ENCODE data around the gene LSM7. TPM values are rescaled to one million over a fixed set of nuclear protein-coding genes. Genes with fewer than 3 reads are reported as not detected.

The LSM7 gene
- total and polyA plus RNA-seq, 2 of the 13 experiments (the other 11 are each of a cell fraction or from before 2014, with no cell fraction given), result 140 to 205 TPM

DNA sequence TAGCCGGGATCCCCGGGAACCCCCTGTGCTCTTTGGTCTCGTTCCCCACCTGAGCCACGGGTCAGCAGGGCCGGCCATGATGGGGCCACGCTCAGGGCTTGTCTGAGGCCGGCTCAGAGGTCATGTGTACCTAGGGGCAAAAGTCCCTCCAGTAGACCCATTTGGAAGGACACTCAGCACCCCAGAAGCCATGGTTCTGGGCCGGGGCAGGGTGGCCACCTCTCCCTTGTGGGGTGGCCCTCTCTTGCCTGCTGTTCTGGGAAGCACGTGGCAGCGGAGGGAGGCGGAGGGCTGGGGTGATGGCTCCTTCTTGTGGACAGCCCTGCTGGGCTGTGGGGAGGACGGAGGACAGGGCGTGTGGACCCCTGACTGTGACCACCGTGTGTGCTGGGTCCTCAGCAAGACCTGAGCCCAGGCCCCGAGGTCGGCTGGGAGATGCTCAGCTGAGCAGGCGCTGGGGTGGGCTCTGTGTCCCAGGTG is 40.0 kb downstream of the LSM7 start (continued):
- TF ChIP-seq, protein P1, sequence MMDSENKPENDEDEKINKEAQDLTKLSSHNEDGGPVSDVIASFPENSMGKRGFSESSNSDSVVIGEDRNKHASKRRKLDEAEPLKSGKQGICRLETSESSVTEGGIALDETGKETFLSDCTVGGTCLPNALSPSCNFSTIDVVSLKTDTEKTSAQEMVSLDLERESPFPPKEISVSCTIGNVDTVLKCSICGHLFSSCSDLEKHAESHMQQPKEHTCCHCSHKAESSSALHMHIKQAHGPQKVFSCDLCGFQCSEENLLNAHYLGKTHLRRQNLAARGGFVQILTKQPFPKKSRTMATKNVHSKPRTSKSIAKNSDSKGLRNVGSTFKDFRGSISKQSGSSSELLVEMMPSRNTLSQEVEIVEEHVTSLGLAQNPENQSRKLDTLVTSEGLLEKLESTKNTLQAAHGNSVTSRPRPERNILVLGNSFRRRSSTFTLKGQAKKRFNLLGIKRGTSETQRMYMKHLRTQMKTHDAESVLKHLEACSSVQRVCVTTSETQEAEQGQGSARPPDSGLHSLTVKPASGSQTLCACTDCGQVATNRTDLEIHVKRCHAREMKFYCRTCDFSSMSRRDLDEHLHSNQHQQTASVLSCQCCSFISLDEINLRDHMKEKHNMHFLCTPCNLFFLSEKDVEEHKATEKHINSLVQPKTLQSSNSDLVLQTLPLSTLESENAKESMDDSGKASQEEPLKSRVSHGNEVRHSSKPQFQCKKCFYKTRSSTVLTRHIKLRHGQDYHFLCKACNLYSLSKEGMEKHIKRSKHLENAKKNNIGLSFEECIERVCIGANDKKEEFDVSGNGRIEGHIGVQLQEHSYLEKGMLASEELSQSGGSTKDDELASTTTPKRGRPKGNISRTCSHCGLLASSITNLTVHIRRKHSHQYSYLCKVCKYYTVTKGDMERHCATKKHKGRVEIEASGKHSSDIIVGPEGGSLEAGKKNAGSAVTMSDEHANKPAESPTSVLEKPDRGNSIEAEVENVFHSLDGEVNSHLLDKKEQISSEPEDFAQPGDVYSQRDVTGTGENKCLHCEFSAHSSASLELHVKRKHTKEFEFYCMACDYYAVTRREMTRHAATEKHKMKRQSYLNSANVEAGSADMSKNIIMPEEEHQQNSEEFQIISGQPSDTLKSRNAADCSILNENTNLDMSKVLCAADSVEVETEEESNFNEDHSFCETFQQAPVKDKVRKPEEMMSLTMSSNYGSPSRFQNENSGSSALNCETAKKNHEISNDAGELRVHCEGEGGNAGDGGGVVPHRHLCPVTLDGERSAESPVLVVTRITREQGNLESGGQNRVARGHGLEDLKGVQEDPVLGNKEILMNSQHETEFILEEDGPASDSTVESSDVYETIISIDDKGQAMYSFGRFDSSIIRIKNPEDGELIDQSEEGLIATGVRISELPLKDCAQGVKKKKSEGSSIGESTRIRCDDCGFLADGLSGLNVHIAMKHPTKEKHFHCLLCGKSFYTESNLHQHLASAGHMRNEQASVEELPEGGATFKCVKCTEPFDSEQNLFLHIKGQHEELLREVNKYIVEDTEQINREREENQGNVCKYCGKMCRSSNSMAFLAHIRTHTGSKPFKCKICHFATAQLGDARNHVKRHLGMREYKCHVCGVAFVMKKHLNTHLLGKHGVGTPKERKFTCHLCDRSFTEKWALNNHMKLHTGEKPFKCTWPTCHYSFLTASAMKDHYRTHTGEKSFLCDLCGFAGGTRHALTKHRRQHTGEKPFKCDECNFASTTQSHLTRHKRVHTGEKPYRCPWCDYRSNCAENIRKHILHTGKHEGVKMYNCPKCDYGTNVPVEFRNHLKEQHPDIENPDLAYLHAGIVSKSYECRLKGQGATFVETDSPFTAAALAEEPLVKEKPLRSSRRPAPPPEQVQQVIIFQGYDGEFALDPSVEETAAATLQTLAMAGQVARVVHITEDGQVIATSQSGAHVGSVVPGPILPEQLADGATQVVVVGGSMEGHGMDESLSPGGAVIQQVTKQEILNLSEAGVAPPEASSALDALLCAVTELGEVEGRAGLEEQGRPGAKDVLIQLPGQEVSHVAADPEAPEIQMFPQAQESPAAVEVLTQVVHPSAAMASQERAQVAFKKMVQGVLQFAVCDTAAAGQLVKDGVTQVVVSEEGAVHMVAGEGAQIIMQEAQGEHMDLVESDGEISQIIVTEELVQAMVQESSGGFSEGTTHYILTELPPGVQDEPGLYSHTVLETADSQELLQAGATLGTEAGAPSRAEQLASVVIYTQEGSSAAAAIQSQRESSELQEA (CRISPR knock-in tag; IDR thresholded peaks at IDR 0.05; ENCODE audit: not compliant biosample characterization), result no peak
- TF ChIP-seq ZNF572 (CRISPR knock-in tag; IDR thresholded peaks at IDR 0.05) (peak; percentile 25; the same call in 1 of the 2 replicates), CBX2 (IDR thresholded peaks at IDR 0.05; ENCODE audit: low read depth, low read length) (no peak), CBX2 (CRISPR knock-in tag; IDR thresholded peaks at IDR 0.05; ENCODE audit: low read depth) (no peak), HOXD1 (CRISPR knock-in tag; IDR thresholded peaks at IDR 0.05) (0 out of 2 replicates have a peak, but pooled peaks have one; percentile 28), HDAC2 (CRISPR knock-in tag; IDR thresholded peaks at IDR 0.05) (peak; percentile 28; the same call in 1 of the 2 replicates), DPF2 (CRISPR knock-in tag; IDR thresholded peaks at IDR 0.05; ENCODE audit: borderline replicate concordance, low read depth) (peak; percentile 35; the same call in 1 of the 2 replicates), FOXA3 (CRISPR knock-in tag; IDR thresholded peaks at IDR 0.05) (peak; percentile 45)
- TF ChIP-seq, protein P2, sequence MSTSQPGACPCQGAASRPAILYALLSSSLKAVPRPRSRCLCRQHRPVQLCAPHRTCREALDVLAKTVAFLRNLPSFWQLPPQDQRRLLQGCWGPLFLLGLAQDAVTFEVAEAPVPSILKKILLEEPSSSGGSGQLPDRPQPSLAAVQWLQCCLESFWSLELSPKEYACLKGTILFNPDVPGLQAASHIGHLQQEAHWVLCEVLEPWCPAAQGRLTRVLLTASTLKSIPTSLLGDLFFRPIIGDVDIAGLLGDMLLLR (CRISPR knock-in tag; IDR thresholded peaks at IDR 0.05), result 0 out of 2 replicates have a peak, but pooled peaks have one; percentile 6
- TF ChIP-seq, protein P3, sequence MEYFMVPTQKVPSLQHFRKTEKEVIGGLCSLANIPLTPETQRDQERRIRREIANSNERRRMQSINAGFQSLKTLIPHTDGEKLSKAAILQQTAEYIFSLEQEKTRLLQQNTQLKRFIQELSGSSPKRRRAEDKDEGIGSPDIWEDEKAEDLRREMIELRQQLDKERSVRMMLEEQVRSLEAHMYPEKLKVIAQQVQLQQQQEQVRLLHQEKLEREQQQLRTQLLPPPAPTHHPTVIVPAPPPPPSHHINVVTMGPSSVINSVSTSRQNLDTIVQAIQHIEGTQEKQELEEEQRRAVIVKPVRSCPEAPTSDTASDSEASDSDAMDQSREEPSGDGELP (IDR thresholded peaks at IDR 0.05; ENCODE audit: borderline replicate concordance, low read depth), result peak; percentile 56; the same call in 1 of the 2 replicates
- TF ChIP-seq, protein P4, sequence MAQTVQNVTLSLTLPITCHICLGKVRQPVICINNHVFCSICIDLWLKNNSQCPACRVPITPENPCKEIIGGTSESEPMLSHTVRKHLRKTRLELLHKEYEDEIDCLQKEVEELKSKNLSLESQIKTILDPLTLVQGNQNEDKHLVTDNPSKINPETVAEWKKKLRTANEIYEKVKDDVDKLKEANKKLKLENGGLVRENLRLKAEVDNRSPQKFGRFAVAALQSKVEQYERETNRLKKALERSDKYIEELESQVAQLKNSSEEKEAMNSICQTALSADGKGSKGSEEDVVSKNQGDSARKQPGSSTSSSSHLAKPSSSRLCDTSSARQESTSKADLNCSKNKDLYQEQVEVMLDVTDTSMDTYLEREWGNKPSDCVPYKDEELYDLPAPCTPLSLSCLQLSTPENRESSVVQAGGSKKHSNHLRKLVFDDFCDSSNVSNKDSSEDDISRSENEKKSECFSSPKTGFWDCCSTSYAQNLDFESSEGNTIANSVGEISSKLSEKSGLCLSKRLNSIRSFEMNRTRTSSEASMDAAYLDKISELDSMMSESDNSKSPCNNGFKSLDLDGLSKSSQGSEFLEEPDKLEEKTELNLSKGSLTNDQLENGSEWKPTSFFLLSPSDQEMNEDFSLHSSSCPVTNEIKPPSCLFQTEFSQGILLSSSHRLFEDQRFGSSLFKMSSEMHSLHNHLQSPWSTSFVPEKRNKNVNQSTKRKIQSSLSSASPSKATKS (CRISPR knock-in tag; IDR thresholded peaks at IDR 0.05), result no peak
- TF ChIP-seq, protein P5, sequence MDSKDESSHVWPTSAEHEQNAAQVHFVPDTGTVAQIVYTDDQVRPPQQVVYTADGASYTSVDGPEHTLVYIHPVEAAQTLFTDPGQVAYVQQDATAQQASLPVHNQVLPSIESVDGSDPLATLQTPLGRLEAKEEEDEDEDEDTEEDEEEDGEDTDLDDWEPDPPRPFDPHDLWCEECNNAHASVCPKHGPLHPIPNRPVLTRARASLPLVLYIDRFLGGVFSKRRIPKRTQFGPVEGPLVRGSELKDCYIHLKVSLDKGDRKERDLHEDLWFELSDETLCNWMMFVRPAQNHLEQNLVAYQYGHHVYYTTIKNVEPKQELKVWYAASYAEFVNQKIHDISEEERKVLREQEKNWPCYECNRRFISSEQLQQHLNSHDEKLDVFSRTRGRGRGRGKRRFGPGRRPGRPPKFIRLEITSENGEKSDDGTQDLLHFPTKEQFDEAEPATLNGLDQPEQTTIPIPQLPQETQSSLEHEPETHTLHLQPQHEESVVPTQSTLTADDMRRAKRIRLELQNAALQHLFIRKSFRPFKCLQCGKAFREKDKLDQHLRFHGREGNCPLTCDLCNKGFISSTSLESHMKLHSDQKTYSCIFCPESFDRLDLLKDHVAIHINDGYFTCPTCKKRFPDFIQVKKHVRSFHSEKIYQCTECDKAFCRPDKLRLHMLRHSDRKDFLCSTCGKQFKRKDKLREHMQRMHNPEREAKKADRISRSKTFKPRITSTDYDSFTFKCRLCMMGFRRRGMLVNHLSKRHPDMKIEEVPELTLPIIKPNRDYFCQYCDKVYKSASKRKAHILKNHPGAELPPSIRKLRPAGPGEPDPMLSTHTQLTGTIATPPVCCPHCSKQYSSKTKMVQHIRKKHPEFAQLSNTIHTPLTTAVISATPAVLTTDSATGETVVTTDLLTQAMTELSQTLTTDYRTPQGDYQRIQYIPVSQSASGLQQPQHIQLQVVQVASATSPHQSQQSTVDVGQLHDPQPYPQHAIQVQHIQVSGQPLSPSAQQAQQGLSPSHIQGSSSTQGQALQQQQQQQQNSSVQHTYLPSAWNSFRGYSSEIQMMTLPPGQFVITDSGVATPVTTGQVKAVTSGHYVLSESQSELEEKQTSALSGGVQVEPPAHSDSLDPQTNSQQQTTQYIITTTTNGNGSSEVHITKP (CRISPR knock-in tag; IDR thresholded peaks at IDR 0.05; ENCODE audit: low read depth), result no peak

Data from HepG2 (cell line).